Stomach smooth muscle (tissue), 2 donors: ENCODE measurements around the gene NDFIP2.

Experiments used
- H3K27ac ChIP-seq: one replicate; pipeline ENCODE4 v1.7.0; 2013; ENCODE audit warnings: mild to moderate bottlenecking, low read length, inconsistent platforms
- H3K27me3 ChIP-seq, 2 donors: one replicate each; pipeline ENCODE4 v1.7.0; 2013; ENCODE audit warnings: low read length in 2 of 2; ENCODE audit not compliant: insufficient read depth in 2 of 2, control insufficient read depth in 1 of 2
- H3K36me3 ChIP-seq, 2 donors: one replicate each; pipeline ENCODE4 v1.7.0; 2013; ENCODE audit warnings: low read length in 2 of 2; ENCODE audit not compliant: control insufficient read depth in 2 of 2, insufficient read depth in 2 of 2
- H3K4me1 ChIP-seq: one replicate; pipeline ENCODE4 v1.7.0; 2013; ENCODE audit warnings: low read length; ENCODE audit not compliant: control insufficient read depth, insufficient read depth
- H3K4me3 ChIP-seq, 2 donors: one replicate each; pipeline ENCODE4 v1.7.0; 2013; ENCODE audit warnings: low read length in 2 of 2
- H3K9ac ChIP-seq, 2 donors: one replicate each; pipeline ENCODE4 v1.7.0; 2013; ENCODE audit warnings: low read length in 2 of 2, mild to moderate bottlenecking in 1 of 2
- H3K9me3 ChIP-seq, 2 donors: one replicate each; pipeline ENCODE4 v1.7.0; 2013; ENCODE audit warnings: low read length in 2 of 2; ENCODE audit not compliant: control insufficient read depth in 2 of 2
- donor health status: healthy.
- donor health status: Pancreatic carcinoma.

Gene NDFIP2, protein sequence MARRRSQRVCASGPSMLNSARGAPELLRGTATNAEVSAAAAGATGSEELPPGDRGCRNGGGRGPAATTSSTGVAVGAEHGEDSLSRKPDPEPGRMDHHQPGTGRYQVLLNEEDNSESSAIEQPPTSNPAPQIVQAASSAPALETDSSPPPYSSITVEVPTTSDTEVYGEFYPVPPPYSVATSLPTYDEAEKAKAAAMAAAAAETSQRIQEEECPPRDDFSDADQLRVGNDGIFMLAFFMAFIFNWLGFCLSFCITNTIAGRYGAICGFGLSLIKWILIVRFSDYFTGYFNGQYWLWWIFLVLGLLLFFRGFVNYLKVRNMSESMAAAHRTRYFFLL

GRCh38 chr13:79480954-79481684, at the start of gene NDFIP2:
Gene NDFIP2 (plus strand): TSS chr13:79481155. CDS start chr13:79481204, 49 bp downstream.
- Histone ChIP-seq H3K4me3 (peak within 1 kb of the TSS; percentile 86 to 92), H3K9ac (peak within 1 kb of the TSS; percentile 78 to 80), H3K27me3 (no peaks in the 10 kb centered on the region), H3K4me1 (peaks cover 5% of the 10 kb centered on the region), H3K36me3 (no peaks in the 10 kb centered on the region), H3K9me3 (no peaks in the 10 kb centered on the region), H3K27ac (peak within 1 kb of the TSS; percentile 8)

- H3K9ac ChIP-seq = no peak overlapping the region
- no peaks in the 10 kb centered on the region for H3K27me3 ChIP-seq
- H3K9me3 ChIP-seq = no peaks in the 10 kb centered on the region
- H3K4me3 ChIP-seq = no peak overlapping the region
- no peak overlapping the region for H3K27ac ChIP-seq
- H3K36me3 ChIP-seq = no peaks in the 10 kb centered on the region
- no peaks in the 10 kb centered on the region for H3K4me1 ChIP-seq
Measured at GRCh38 chr13:79432086-79432485, 48.9 kb upstream of the NDFIP2 start.

DNA sequence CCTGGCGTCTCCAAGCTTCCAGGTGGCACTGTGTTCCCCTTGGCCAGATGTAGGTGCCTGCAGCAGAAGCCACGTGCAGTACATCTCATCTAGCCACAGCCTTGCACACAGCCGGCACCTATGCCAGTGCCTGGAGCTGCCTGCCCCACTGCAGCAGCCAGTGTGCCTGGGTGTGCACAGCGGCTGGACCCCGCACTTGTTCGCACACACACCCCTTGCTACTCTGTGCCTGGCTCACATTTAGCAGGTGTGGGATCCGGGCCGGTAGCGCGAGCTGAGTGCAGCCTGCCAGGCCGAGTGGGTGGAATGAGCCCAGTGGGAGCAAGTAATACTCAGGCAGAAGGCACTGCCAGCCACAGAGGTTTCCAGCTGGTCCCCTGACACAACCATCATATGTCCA, 48.0 kb upstream of the NDFIP2 start:
- Histone ChIP-seq H3K9me3 (no peaks in the 10 kb centered on the region), H3K27ac (no peak overlapping the region), H3K9ac (no peak overlapping the region)

GRCh38 chr13:79434556-79434955, 46.4 kb upstream of the NDFIP2 start:
- no peak overlapping the region for H3K9ac ChIP-seq
- no peaks in the 10 kb centered on the region for H3K36me3 ChIP-seq
- no peaks in the 10 kb centered on the region for H3K4me1 ChIP-seq
- no peaks in the 10 kb centered on the region for H3K27me3 ChIP-seq
- no peak overlapping the region for H3K4me3 ChIP-seq
- H3K27ac ChIP-seq = no peak overlapping the region
- no peaks in the 10 kb centered on the region for H3K9me3 ChIP-seq

More for the DNA sequence above, 48.0 kb upstream of the NDFIP2 start:
- Histone ChIP-seq H3K4me1 (no peaks in the 10 kb centered on the region), H3K4me3 (no peak overlapping the region), H3K27me3 (no peaks in the 10 kb centered on the region), H3K36me3 (no peaks in the 10 kb centered on the region)

GRCh38 chr13:79435561-79435990, 45.4 kb upstream of the NDFIP2 start:
- no peak overlapping the region for H3K27ac ChIP-seq

DNA sequence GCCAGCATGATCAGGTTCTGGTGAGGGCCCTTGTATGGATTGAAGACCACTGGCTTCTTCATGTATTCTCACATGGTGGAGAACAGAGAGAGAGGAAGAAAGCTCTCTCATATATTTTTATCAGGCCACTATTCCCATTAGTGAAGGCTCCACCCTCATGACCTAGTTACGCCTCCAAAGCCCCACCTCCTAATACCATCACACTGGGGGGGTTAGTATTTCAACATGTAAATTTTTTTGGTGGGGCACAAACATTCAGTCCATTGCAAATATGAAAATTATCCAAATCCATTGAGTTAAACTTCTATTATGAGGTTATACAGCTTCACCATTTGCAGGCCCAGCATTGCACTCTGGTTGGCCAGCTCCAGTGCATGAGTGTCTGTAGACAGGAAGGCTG, 41.7 kb upstream of the NDFIP2 start:
- Histone ChIP-seq H3K9ac (no peak overlapping the region), H3K27ac (no peak overlapping the region), H3K9me3 (no peaks in the 10 kb centered on the region), H3K36me3 (no peaks in the 10 kb centered on the region), H3K4me1 (no peaks in the 10 kb centered on the region), H3K27me3 (no peaks in the 10 kb centered on the region), H3K4me3 (no peak overlapping the region)

More at GRCh38 chr13:79435561-79435990, 45.4 kb upstream of the NDFIP2 start:
- H3K9me3 ChIP-seq = no peaks in the 10 kb centered on the region
- H3K9ac ChIP-seq = no peak overlapping the region
- no peak overlapping the region for H3K4me3 ChIP-seq
- no peaks in the 10 kb centered on the region for H3K27me3 ChIP-seq
- no peaks in the 10 kb centered on the region for H3K36me3 ChIP-seq
- no peaks in the 10 kb centered on the region for H3K4me1 ChIP-seq

GRCh38 chr13:79440958-79441528, 39.9 kb upstream of the NDFIP2 start:
- Histone ChIP-seq H3K27ac (no peak overlapping the region), H3K9ac (no peak overlapping the region), H3K4me3 (no peak overlapping the region), H3K27me3 (no peaks in the 10 kb centered on the region), H3K9me3 (no peaks in the 10 kb centered on the region), H3K36me3 (no peaks in the 10 kb centered on the region), H3K4me1 (no peaks in the 10 kb centered on the region)

- Histone ChIP-seq H3K9ac (no peak overlapping the region), H3K27me3 (no peaks in the 10 kb centered on the region), H3K9me3 (no peaks in the 10 kb centered on the region), H3K36me3 (no peaks in the 10 kb centered on the region), H3K4me3 (no peak overlapping the region), H3K4me1 (no peaks in the 10 kb centered on the region), H3K27ac (no peak overlapping the region)
Measured at GRCh38 chr13:79442221-79442620, 38.7 kb upstream of the NDFIP2 start.

GRCh38 chr13:79442706-79443105, 38.2 kb upstream of the NDFIP2 start:
- Histone ChIP-seq H3K4me3 (no peak overlapping the region), H3K27ac (no peak overlapping the region), H3K4me1 (no peaks in the 10 kb centered on the region), H3K27me3 (no peaks in the 10 kb centered on the region), H3K36me3 (no peaks in the 10 kb centered on the region), H3K9ac (no peak overlapping the region), H3K9me3 (no peaks in the 10 kb centered on the region)

DNA sequence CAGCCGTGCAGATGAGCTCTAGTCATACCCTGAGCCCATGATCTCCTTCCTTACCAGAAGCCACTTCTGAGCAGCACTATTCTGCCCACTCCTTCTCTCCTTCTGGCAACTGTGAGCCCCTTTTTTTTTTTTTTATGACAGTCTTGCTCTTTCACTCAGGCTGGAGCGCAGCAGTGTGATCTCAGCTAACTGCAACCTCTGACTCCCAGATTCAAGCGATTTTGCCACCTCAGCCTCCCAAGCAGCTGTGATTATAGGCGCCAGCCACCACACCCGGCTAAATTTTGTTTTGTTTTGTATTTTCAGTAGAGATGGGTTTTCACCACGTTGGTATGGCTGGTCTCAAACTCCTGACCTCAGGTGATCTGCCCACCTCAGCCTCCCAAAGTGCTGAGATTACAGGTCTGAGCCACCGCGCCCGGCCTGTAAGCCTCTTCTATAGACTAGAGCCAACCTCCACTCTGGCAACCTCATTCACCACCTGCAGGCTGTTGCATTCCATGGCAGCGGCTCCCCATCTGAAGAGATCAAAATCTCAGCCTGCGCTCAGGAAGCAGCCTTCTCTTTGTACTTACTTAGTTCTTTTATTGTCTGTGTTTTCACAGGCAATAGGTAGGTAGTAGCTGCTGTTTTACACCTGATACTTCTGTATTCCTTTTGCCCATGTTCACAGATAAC, 34.8 kb upstream of the NDFIP2 start:
- no peaks in the 10 kb centered on the region for H3K9me3 ChIP-seq
- H3K36me3 ChIP-seq = no peaks in the 10 kb centered on the region
- H3K27ac ChIP-seq = no peak overlapping the region
- no peaks in the 10 kb centered on the region for H3K4me1 ChIP-seq
- H3K9ac ChIP-seq = no peak overlapping the region
- H3K27me3 ChIP-seq = no peaks in the 10 kb centered on the region
- H3K4me3 ChIP-seq = no peak overlapping the region
